ENCODE results near the gene SLC25A31.

GRCh38 chr4:127685292-127685691, 44.9 kb upstream of the SLC25A31 start:
- no peak for TF ChIP-seq REST (IDR thresholded peaks at IDR 0.05; ENCODE audit: unreplicated experiment)
- no peak for TF ChIP-seq CTCF (conservative IDR thresholded peaks at IDR 0.05; ENCODE audit: low read depth in 2 of 2)
- no peak for TF ChIP-seq POLR2AphosphoS5 (IDR thresholded peaks at IDR 0.05; ENCODE audit: low read depth)
- TF ChIP-seq EZH2 (IDR thresholded peaks at IDR 0.05; ENCODE audit: low read depth, unreplicated experiment), result no peak
- no peak for TF ChIP-seq CREB1 (CRISPR knock-in tag; IDR thresholded peaks at IDR 0.05; ENCODE audit: low read depth)
- TF ChIP-seq EZH2phosphoT487 (IDR thresholded peaks at IDR 0.05; ENCODE audit: unreplicated experiment), result no peak
- TF ChIP-seq, protein P1, sequence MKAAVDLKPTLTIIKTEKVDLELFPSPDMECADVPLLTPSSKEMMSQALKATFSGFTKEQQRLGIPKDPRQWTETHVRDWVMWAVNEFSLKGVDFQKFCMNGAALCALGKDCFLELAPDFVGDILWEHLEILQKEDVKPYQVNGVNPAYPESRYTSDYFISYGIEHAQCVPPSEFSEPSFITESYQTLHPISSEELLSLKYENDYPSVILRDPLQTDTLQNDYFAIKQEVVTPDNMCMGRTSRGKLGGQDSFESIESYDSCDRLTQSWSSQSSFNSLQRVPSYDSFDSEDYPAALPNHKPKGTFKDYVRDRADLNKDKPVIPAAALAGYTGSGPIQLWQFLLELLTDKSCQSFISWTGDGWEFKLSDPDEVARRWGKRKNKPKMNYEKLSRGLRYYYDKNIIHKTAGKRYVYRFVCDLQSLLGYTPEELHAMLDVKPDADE (IDR thresholded peaks at IDR 0.05), result no peak
- TF ChIP-seq JUNB (IDR thresholded peaks at IDR 0.05; ENCODE audit: unreplicated experiment), result no peak
- no peak for TF ChIP-seq STAT1 (IDR thresholded peaks at IDR 0.05; ENCODE audit: unreplicated experiment)
